Mucosa of descending colon (tissue), 3 donors: ENCODE measurements around the gene CIROP. TPM values are rescaled to one million over a fixed set of nuclear protein-coding genes. Genes with fewer than 3 reads are reported as not detected.

Experiments
- ATAC-seq: fragments of 200-7000 bp; cut with Tn5 transposase; one replicate; pipeline ENCODE4 v1.9.1; 2020; ENCODE audit warnings: mild to moderate bottlenecking, moderate library complexity
- DNase-seq, 3 donors: peaks; one replicate each; pipeline ENCODE4 v3.0.0-alpha.2; 2020
- H3K36me3 ChIP-seq: fragments of 200-600 bp; one replicate; pipeline ENCODE4 v1.8.0; 2021; ENCODE audit warnings: low read depth, mild to moderate bottlenecking
- H3K4me1 ChIP-seq: fragments of 200-600 bp; one replicate; pipeline ENCODE4 v1.8.0; 2021; ENCODE audit warnings: low read depth, mild to moderate bottlenecking
- H3K4me3 ChIP-seq: fragments of 200-600 bp; one replicate; pipeline ENCODE4 v1.8.0; 2021; ENCODE audit warnings: mild to moderate bottlenecking
- H3K9me3 ChIP-seq: fragments of 200-600 bp; one replicate; pipeline ENCODE4 v1.8.0; 2021; ENCODE audit warnings: mild to moderate bottlenecking
- intact Hi-C, 2 donors: fragments of 100-400 bp; cut with DNase I in 1 of 2; cut with micrococcal nuclease in 1 of 2; formaldehyde crosslinking; loops; one replicate each; pipeline versions ENCODE4 v1.11.0 to v1.11.1; 2022; cut with DNase I, micrococcal nuclease
- total RNA-seq, 3 donors: library from RNA; stranded (reverse); fragmentation: NEBNext Ultra II Directional in 2 of 3; extraction: Animal tissue kit (Norgen Biotek cat#: 25700) in 2 of 3; gene quantifications; one replicate each; pipeline versions ENCODE4 v1.2.1 to v1.2.4, GENCODE V29; 2021 to 2023
- TF ChIP-seq, protein P1 (sequence below): fragments of 200-600 bp; IDR thresholded peaks from one replicate; pipeline ENCODE4 v1.8.0; 2022; ENCODE audit warnings: antibody characterized with exemption, mild to moderate bottlenecking
- donor health status: DM: no; HTN: no; CAD: no; lungs with moderate emphysema.
- donor health status: DM: no; HTN: no; CAD: no.
- donor health status: DM: no; HTN: yes; CAD: no.

Gene CIROP
- total RNA-seq, 3 donors from 2014 or later = 0.13 TPM; not detected in 2

DNA sequence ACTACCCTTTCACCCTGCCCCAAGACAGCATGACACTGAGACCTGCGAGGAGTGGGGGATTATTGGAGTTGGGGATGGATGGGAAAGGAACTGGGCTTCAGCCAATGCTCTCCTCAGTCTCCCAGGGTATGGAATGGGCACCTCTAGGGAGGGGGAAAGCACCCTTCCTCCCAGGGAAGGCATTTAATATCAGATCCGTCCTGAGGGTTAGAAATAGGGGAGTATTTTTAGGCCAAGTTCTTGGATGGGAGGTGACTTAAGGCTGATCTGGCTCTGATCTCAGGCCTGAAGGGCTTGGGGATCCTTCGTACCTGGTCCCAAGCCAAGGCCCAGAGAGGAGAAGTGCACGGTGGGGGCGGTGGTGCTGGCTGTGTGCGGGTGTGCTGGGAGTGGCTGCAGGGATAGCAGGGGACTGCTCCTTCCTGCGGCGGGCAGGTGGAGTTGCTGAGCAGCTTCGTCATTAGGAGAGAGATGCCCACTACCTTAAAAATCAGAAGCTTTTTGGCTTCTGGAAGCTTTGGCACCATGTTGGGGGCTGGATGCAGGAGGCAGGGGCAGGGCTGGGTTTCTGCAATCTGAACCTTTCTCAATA lies 21.2 kb upstream of the CIROP start:
- Histone ChIP-seq H3K36me3 (no peaks in the 10 kb centered on the region), H3K9me3 (no peaks in the 10 kb centered on the region), H3K4me3 (no peak overlapping the region), H3K4me1 (no peaks in the 10 kb centered on the region)
- TF ChIP-seq, protein P1, sequence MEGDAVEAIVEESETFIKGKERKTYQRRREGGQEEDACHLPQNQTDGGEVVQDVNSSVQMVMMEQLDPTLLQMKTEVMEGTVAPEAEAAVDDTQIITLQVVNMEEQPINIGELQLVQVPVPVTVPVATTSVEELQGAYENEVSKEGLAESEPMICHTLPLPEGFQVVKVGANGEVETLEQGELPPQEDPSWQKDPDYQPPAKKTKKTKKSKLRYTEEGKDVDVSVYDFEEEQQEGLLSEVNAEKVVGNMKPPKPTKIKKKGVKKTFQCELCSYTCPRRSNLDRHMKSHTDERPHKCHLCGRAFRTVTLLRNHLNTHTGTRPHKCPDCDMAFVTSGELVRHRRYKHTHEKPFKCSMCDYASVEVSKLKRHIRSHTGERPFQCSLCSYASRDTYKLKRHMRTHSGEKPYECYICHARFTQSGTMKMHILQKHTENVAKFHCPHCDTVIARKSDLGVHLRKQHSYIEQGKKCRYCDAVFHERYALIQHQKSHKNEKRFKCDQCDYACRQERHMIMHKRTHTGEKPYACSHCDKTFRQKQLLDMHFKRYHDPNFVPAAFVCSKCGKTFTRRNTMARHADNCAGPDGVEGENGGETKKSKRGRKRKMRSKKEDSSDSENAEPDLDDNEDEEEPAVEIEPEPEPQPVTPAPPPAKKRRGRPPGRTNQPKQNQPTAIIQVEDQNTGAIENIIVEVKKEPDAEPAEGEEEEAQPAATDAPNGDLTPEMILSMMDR = no peak
- ATAC-seq = no peak
- DNase-seq = no peak
- intact Hi-C loops = no loop called here

DNA sequence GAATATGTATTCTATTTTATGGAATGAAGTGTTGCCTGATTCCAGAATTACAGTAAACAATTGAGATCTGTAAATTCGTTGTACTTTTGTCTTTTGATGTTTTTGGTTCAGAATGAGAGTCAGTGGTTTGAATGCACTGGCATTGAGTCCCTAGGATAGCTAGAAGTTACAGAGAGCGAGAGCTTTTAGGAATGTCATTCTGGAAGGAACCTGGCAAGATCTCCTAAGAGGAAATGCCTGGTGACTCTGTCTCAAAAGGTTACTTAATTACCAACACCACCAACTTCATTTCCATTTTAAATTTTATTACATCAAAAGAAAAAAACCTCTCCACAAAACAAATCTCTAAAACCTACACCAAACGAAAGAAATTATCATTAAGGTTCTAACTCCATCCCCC lies 20.2 kb upstream of the CIROP start:
- Histone ChIP-seq H3K9me3 (no peaks in the 10 kb centered on the region), H3K4me3 (no peak overlapping the region), H3K36me3 (no peaks in the 10 kb centered on the region), H3K4me1 (no peaks in the 10 kb centered on the region)
- TF ChIP-seq, protein P1 = no peak
- ATAC-seq = no peak
- no peak for DNase-seq
- intact Hi-C loops = no loop called here

DNA sequence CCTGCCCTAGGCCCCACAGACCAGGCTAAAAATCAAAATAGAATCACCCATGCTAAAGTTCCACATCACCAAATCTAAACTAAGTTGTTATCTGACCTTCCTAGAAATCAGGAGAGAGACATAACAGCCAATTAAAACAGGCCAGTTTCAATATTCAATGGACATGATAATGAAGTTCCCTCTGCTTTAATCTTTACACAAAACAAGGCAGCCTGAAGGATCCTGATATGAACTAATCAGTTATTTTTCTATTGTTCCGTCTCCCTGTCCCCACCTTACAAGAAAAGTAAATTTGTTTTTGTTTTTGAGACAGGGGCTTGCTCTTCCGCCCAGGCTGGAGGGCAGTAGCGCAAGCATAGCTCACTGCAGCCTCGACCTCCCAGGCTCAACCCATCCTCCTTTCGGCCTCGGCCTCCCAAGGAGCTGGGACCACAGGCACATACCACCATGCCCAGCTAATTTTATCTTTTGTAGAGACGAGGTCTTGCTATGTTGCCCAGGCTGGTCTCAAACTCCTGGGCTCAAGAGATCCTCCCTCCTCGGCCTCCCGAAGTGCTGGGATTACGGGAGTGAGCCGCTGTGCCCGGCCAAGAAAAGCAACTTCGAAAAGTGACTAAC lies 19.7 kb upstream of the CIROP start:
- TF ChIP-seq, protein P1 = no peak
- Histone ChIP-seq H3K36me3 (no peaks in the 10 kb centered on the region), H3K9me3 (no peaks in the 10 kb centered on the region), H3K4me1 (no peaks in the 10 kb centered on the region), H3K4me3 (no peak overlapping the region)
- ATAC-seq (no peak), DNase-seq (no peak)
- intact Hi-C loops = no loop called here

DNA sequence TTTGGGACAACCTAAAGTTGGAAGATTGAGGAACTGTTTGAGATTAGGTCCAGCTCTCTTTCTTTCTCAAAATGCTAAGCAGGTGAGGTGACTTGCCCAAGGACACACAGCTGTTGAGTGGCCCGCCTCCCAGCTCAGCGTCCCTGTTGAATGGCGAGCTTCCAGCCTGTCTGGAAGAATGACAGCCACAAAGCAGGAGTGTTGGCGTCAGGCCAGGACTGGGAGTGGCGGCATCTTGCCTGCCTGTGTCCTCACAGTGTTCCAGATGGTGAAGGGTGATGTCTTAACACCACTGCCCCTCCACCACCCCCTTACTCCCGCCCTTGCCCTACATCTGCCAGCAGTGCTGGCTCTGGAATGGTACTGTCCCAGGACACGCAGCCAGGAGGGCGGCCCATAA lies 18.6 kb upstream of the CIROP start:
- TF ChIP-seq, protein P1 = no peak
- H3K4me3 ChIP-seq = no peak overlapping the region
- no peaks in the 10 kb centered on the region for H3K36me3 ChIP-seq
- H3K9me3 ChIP-seq = no peaks in the 10 kb centered on the region
- intact Hi-C loops = no loop called here
- ATAC-seq (peak; percentile 77), DNase-seq (peak; percentile 90 to 96 (median 92))
- H3K4me1 ChIP-seq = no peaks in the 10 kb centered on the region

DNA sequence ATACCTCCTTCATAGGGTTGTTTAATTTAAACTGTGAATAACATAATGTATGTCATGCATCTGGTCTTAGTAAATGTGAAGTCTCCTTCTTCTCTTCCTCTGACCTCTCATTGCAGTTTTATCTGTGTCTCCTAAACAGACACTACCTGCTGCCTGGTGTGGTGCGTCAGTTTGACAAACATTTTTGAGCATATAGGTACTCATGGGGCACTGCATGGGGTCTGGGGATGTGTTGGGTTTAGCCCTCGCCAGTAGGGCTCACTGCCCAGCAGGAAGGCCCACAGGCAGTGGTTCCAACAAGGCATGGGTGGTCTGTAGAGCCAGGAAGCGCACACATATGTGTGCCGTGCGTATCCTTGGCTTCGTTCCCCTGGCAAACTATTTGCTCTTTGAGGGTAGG lies 17.3 kb upstream of the CIROP start:
- intact Hi-C loops = no loop called here
- ATAC-seq (no peak), DNase-seq (no peak)
- H3K9me3 ChIP-seq = no peaks in the 10 kb centered on the region
- no peaks in the 10 kb centered on the region for H3K36me3 ChIP-seq
- H3K4me3 ChIP-seq = no peak overlapping the region
- TF ChIP-seq, protein P1 = no peak
- no peaks in the 10 kb centered on the region for H3K4me1 ChIP-seq
